ENCODE results near the gene HERPUD2. TPM values are rescaled to one million over a fixed set of nuclear protein-coding genes. Genes with fewer than 3 reads are reported as not detected.

HERPUD2 gene, protein sequence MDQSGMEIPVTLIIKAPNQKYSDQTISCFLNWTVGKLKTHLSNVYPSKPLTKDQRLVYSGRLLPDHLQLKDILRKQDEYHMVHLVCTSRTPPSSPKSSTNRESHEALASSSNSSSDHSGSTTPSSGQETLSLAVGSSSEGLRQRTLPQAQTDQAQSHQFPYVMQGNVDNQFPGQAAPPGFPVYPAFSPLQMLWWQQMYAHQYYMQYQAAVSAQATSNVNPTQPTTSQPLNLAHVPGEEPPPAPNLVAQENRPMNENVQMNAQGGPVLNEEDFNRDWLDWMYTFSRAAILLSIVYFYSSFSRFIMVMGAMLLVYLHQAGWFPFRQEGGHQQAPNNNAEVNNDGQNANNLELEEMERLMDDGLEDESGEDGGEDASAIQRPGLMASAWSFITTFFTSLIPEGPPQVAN
- polyA plus RNA-seq (2013, experiment 1 of 2): 34.8 TPM
- polyA plus RNA-seq (2013, experiment 2 of 2): 36.2 TPM

DNA sequence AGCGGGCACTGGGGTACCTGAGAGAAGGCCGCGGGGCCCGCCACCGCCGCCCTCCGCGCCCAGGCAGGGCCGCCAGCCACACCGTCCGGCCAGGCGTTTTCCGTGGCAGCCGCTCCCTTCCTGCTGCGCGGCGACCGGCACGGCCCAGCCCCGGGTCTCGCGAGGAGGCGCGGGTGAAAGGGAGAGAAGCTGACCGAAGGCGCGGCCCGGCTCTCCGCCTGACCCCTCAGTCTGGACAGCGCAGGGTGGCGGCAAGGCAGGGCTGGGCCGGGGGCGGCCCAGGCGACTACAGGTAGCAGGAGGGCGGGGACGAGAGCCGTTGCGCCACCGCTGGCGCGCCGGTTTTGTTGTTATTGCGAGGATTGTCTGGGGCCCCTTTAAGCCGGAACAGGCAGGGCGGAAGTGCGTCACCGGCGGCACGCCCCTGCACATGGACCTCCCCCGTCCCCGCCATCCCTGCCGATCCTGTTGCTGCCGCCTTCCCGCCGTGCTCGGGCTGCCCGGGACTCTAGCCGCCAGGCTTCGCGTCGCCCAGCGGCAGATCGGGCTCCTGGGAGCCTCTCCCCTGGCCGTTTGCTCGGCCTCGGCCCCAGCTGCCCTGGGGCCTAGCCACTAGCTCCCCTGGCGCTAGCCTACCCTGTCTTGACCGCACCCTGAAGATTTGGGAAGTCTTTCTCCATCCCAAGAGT is at the start of gene HERPUD2:
Gene HERPUD2, minus strand, starts transcription at position 352 of the 689 bp plus-strand sequence. CDS start 805 bp downstream, outside the sequence.
- Histone ChIP-seq H3K4me3 (ENCODE audit: extremely low read depth, insufficient read depth, low read length, poor library complexity, severe bottlenecking) (peak within 1 kb of the TSS; percentile 85), H3K36me3 (ENCODE audit: control insufficient read depth, insufficient read depth, low read length) (peaks cover 21% of the 10 kb centered on the region), H3K9me3 (ENCODE audit: control insufficient read depth, low read length) (no peaks in the 10 kb centered on the region), H3K4me1 (ENCODE audit: control insufficient read depth, insufficient read depth, low read length, poor library complexity, severe bottlenecking) (peaks cover 21% of the 10 kb centered on the region), H3K27ac (ENCODE audit: low read depth, low read length, severe bottlenecking) (peak within 1 kb of the TSS; percentile 96)
- WGBS, 2 experiments (ENCODE audit: insufficient coverage in 2 of 2): 0 to 1% methylated on average over 56 to 66 of the region's 68 CpGs

DNA sequence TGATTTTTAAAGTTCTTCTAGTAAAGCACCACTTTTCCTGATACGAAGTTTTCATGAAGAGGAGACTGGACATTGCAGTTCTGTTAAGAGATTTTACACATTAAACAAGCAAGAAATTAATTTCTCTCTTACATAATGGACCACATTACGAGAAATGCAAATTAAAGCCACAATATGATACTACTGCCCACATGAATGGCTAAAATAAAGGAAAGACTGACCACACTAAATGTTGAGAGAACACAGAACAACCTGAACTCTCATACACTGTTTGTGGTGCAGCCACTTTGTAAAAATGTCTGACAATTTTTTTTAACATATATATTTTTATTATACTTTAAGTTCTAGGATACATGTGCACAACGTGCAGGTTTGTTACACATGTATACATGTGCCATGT is 44.0 kb upstream of the HERPUD2 start:
- Histone ChIP-seq H3K36me3 (ENCODE audit: control insufficient read depth, insufficient read depth, low read length) (no peaks in the 10 kb centered on the region), H3K9me3 (ENCODE audit: control insufficient read depth, low read length) (no peaks in the 10 kb centered on the region), H3K27ac (ENCODE audit: low read depth, low read length, severe bottlenecking) (no peak overlapping the region), H3K4me3 (ENCODE audit: extremely low read depth, insufficient read depth, low read length, poor library complexity, severe bottlenecking) (no peak overlapping the region), H3K4me1 (ENCODE audit: control insufficient read depth, insufficient read depth, low read length, poor library complexity, severe bottlenecking) (peaks cover 2% of the 10 kb centered on the region)
- WGBS, 2 experiments (ENCODE audit: insufficient coverage in 2 of 2): 100% methylated on average over 1 of the region's 3 CpGs; no CpG with 5 or more reads in 1 of the 2 experiments

DNA sequence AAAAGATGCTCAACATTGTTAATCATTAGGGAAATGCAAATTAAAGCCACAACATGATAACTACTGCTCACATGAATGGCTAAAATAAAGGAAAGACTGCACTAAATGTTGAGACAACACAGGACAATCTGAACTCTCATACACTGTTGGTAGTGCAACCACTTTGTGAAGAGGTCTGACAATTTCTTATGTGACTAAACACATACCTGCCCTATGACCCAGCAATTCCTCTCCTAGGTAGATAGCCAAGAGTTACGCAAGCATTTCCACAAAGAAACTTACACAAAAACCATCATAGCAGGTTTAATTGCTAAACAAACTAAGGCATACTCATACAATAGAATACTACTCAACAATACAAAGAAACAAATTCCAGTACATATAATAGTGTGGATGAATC is 41.8 kb upstream of the HERPUD2 start:
- Histone ChIP-seq H3K4me1 (ENCODE audit: control insufficient read depth, insufficient read depth, low read length, poor library complexity, severe bottlenecking) (peaks cover 6% of the 10 kb centered on the region), H3K36me3 (ENCODE audit: control insufficient read depth, insufficient read depth, low read length) (no peaks in the 10 kb centered on the region), H3K27ac (ENCODE audit: low read depth, low read length, severe bottlenecking) (no peak overlapping the region), H3K4me3 (ENCODE audit: extremely low read depth, insufficient read depth, low read length, poor library complexity, severe bottlenecking) (no peak overlapping the region), H3K9me3 (ENCODE audit: control insufficient read depth, low read length) (no peaks in the 10 kb centered on the region)
- WGBS, 2 experiments (ENCODE audit: insufficient coverage in 2 of 2): no CpG with 5 or more reads among the region's 1 CpG

DNA sequence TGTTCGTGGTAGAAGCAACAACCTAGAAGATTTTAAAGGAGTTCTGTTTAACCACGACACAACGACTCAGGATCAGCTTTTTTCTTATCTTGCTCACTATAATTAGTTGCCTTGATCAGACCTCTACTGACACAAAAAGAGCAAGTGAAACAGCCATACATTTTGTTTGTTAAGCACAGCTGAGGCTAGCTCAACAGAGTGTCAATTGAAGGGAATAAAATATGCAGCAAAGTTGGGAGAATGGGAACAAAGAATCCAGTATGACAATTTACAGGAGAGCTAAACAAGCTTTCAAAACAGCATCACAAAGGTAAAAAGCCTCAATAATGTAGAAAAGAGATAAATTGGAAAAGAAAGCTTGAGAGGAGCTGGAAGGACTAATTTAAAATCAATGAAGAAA is 40.5 kb upstream of the HERPUD2 start:
- WGBS, 2 experiments (ENCODE audit: insufficient coverage in 2 of 2): 70 to 83% methylated on average over 2 of the region's 3 CpGs

DNA sequence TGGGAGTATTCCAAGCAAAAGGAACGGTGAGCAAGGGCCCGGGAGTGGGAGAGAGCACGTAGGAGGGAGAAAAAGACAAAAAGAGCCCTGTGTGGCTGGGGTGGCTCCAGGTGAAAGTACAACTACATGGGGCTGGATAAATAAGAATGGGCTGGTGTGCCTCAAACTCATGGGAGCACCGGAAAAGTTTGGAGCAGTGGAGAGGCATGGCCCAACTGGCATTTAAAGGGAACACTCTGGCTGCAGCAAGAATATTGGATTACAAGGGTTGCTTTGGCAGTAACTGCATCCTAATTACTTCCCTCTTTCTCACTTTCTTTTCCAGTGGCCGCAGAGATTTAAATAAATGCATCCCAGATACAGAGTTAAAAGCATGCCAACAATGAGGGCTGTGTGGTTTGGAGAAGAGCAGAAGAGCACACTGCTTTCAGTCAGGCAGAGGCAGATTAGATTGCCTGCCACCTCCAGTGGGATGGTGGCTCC is 39.1 kb upstream of the HERPUD2 start:
- H3K36me3 ChIP-seq (ENCODE audit: control insufficient read depth, insufficient read depth, low read length): no peaks in the 10 kb centered on the region
- H3K9me3 ChIP-seq (ENCODE audit: control insufficient read depth, low read length): no peaks in the 10 kb centered on the region
- WGBS, 2 experiments (ENCODE audit: insufficient coverage in 2 of 2): 82 to 83% methylated on average over 4 of the region's 5 CpGs
- peaks cover 11% of the 10 kb centered on the region for H3K4me1 ChIP-seq (ENCODE audit: control insufficient read depth, insufficient read depth, low read length, poor library complexity, severe bottlenecking)
- H3K27ac ChIP-seq (ENCODE audit: low read depth, low read length, severe bottlenecking): no peak overlapping the region
- H3K4me3 ChIP-seq (ENCODE audit: extremely low read depth, insufficient read depth, low read length, poor library complexity, severe bottlenecking): no peak overlapping the region

More for the DNA sequence above, 40.5 kb upstream of the HERPUD2 start:
- H3K4me3 ChIP-seq (ENCODE audit: extremely low read depth, insufficient read depth, low read length, poor library complexity, severe bottlenecking): no peak overlapping the region
- peaks cover 6% of the 10 kb centered on the region for H3K4me1 ChIP-seq (ENCODE audit: control insufficient read depth, insufficient read depth, low read length, poor library complexity, severe bottlenecking)
- H3K27ac ChIP-seq (ENCODE audit: low read depth, low read length, severe bottlenecking): no peak overlapping the region
- H3K36me3 ChIP-seq (ENCODE audit: control insufficient read depth, insufficient read depth, low read length): no peaks in the 10 kb centered on the region
- H3K9me3 ChIP-seq (ENCODE audit: control insufficient read depth, low read length): no peaks in the 10 kb centered on the region

DNA sequence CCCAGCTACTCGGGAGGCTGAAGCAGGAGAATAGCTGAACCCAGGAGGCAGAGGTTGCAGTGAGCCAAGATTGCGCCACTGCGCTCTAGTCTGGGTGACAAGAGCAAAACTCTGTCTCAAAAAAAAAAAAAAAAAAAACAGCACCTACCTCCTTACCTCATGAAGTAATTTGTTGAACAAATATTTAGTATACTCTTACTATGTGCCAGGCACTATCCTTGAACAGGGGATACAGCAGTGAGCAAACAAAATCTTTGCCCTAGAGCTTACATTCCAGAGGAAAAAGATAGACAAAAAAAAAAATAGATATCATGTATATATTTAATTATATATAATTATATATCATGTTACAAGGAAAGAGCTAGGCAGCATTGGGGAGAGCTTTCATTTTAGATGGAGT is 36.4 kb upstream of the HERPUD2 start:
- Histone ChIP-seq H3K9me3 (ENCODE audit: control insufficient read depth, low read length) (no peaks in the 10 kb centered on the region), H3K36me3 (ENCODE audit: control insufficient read depth, insufficient read depth, low read length) (no peaks in the 10 kb centered on the region), H3K4me1 (ENCODE audit: control insufficient read depth, insufficient read depth, low read length, poor library complexity, severe bottlenecking) (peaks cover 18% of the 10 kb centered on the region), H3K4me3 (ENCODE audit: extremely low read depth, insufficient read depth, low read length, poor library complexity, severe bottlenecking) (no peak overlapping the region), H3K27ac (ENCODE audit: low read depth, low read length, severe bottlenecking) (no peak overlapping the region)
- WGBS, 2 experiments (ENCODE audit: insufficient coverage in 2 of 2): no CpG with 5 or more reads among the region's 3 CpGs

DNA sequence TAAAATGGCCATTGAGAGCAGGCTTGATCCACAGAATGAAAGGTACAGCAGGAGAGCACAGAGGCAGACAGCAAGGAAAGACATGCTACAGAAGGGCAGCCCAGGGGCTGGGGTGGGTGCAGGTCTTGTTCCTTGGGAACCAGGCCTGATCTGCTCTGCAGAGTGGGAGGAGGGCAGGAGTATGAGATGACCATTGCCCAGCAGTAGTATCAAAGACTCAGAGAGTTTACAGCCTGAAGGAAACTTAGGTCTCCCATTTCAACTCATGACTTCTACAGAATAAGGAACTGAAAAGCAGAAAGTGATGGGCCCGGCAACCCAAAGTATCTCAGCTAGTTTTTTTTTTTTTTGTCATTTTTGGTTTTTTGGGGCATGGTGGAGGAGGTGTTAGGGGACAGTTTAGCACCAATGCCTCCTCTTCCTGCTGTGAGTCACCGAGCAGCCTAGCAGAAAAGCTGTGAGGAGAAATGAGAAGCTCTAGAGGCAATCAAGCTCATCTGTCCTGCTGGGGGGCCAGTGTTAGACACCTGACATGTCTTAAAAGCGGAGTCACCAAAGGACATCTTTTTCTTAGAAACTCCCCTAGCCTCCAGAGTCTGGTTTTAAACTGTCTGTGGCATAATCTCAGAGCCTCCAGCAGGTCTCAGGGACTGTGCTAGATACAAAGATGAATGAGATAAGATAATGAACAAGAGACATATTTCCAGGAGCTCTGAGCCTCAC is 34.3 kb upstream of the HERPUD2 start:
- peak overlapping the region; percentile 52 for H3K27ac ChIP-seq (ENCODE audit: low read depth, low read length, severe bottlenecking)
- H3K36me3 ChIP-seq (ENCODE audit: control insufficient read depth, insufficient read depth, low read length): no peaks in the 10 kb centered on the region
- H3K4me3 ChIP-seq (ENCODE audit: extremely low read depth, insufficient read depth, low read length, poor library complexity, severe bottlenecking): no peak overlapping the region
- peaks cover 18% of the 10 kb centered on the region for H3K4me1 ChIP-seq (ENCODE audit: control insufficient read depth, insufficient read depth, low read length, poor library complexity, severe bottlenecking)
- WGBS, 2 experiments (ENCODE audit: insufficient coverage in 2 of 2): 86 to 100% methylated on average over 1 to 2 of the region's 3 CpGs
- H3K9me3 ChIP-seq (ENCODE audit: control insufficient read depth, low read length): no peaks in the 10 kb centered on the region

DNA sequence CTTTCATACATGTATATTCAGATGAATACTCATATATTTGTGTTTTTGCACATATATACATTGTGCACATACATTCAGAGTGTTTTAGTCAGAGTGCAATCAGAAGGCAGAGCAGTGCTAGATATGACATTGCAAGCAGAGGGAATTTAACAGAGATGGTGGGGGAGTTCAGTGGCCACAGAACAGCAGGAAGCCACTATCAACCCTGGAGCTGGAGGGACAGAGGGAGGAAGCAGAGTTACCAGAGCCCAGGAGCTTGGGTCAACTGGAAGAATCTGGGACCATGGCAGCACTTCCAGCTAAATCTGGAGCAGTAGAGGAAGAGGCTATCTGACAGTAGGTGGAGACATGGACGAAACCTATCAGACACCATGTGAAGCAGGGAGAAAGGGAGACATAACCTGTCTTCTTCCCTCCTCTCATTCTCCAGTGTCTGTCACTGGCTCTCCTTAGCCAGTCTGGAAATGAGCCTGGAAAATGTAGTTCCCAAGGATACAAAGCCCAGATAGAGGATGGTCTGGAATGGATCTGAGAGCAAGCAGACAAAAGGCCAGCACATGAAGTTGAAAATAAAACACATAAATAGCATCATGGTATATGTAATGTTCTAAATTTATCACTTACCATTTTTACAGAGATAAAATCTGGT is 33.6 kb upstream of the HERPUD2 start:
- Histone ChIP-seq H3K27ac (ENCODE audit: low read depth, low read length, severe bottlenecking) (peak overlapping the region; percentile 52), H3K9me3 (ENCODE audit: control insufficient read depth, low read length) (no peaks in the 10 kb centered on the region), H3K4me1 (ENCODE audit: control insufficient read depth, insufficient read depth, low read length, poor library complexity, severe bottlenecking) (peaks cover 12% of the 10 kb centered on the region), H3K4me3 (ENCODE audit: extremely low read depth, insufficient read depth, low read length, poor library complexity, severe bottlenecking) (no peak overlapping the region), H3K36me3 (ENCODE audit: control insufficient read depth, insufficient read depth, low read length) (no peaks in the 10 kb centered on the region)
- 71 to 80% methylated on average over 1 of the region's 1 CpG for WGBS, 2 experiments (ENCODE audit: insufficient coverage in 2 of 2)

DNA sequence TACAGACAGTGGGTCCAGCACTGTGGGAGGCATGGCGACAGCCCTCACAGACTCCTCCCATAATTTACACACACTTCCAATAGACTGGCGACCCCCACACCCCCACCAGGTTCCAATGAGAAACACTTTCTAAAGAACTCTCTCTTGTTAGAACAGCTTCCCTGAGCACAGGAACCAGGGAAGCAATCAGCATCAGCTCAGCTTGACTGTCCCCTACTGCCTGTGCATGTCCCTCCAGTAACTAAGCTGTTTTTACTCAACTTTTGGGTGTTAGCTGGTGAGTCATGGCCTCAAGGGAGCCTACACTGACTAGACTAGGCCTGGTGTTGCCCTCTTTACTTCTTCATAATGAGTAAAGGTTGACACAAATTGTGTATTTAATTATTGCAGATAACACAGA is 32.6 kb upstream of the HERPUD2 start:
- H3K36me3 ChIP-seq (ENCODE audit: control insufficient read depth, insufficient read depth, low read length): no peaks in the 10 kb centered on the region
- 83 to 84% methylated on average over 1 to 2 of the region's 2 CpGs for WGBS, 2 experiments (ENCODE audit: insufficient coverage in 2 of 2)
- H3K27ac ChIP-seq (ENCODE audit: low read depth, low read length, severe bottlenecking): no peak overlapping the region
- no peak overlapping the region for H3K4me3 ChIP-seq (ENCODE audit: extremely low read depth, insufficient read depth, low read length, poor library complexity, severe bottlenecking)
- H3K4me1 ChIP-seq (ENCODE audit: control insufficient read depth, insufficient read depth, low read length, poor library complexity, severe bottlenecking): peaks cover 12% of the 10 kb centered on the region
- H3K9me3 ChIP-seq (ENCODE audit: control insufficient read depth, low read length): no peaks in the 10 kb centered on the region

DNA sequence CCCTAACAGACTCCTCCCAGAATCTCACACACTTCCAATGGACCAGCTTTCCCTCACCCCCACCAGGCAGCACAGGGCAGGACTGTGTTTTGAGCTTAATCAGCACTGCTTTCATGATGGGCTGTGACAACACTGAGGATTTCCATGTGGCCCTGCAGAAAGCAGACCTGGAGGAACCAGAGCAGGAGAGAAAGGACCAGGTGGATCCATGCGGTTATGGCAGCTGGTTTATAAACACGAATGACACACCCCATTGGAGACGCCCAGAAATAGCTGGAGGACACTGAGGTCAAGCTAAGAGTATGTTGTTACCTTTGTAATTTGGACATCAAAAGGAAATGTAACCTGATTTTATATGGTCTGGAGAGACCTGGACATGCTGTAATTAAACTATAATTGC is 31.7 kb upstream of the HERPUD2 start:
- Histone ChIP-seq H3K27ac (ENCODE audit: low read depth, low read length, severe bottlenecking) (no peak overlapping the region), H3K4me1 (ENCODE audit: control insufficient read depth, insufficient read depth, low read length, poor library complexity, severe bottlenecking) (peaks cover 16% of the 10 kb centered on the region), H3K4me3 (ENCODE audit: extremely low read depth, insufficient read depth, low read length, poor library complexity, severe bottlenecking) (no peak overlapping the region), H3K36me3 (ENCODE audit: control insufficient read depth, insufficient read depth, low read length) (no peaks in the 10 kb centered on the region), H3K9me3 (ENCODE audit: control insufficient read depth, low read length) (no peaks in the 10 kb centered on the region)
- WGBS, 2 experiments (ENCODE audit: insufficient coverage in 2 of 2): 97 to 98% methylated on average over 3 of the region's 3 CpGs
